NCI-H774 (cell line): ENCODE results near the gene MAN1B1.
"Not testable (repeated sequence)": the region's sequence is repeated elsewhere in the genome, so short reads cannot be mapped to it uniquely, and the experiment has no call there.

Experiments used
- DNase-seq: peaks from one replicate; lab custom pipeline; 2025; lab: John Stamatoyannopoulos, UW

MAN1B1 gene

DNA sequence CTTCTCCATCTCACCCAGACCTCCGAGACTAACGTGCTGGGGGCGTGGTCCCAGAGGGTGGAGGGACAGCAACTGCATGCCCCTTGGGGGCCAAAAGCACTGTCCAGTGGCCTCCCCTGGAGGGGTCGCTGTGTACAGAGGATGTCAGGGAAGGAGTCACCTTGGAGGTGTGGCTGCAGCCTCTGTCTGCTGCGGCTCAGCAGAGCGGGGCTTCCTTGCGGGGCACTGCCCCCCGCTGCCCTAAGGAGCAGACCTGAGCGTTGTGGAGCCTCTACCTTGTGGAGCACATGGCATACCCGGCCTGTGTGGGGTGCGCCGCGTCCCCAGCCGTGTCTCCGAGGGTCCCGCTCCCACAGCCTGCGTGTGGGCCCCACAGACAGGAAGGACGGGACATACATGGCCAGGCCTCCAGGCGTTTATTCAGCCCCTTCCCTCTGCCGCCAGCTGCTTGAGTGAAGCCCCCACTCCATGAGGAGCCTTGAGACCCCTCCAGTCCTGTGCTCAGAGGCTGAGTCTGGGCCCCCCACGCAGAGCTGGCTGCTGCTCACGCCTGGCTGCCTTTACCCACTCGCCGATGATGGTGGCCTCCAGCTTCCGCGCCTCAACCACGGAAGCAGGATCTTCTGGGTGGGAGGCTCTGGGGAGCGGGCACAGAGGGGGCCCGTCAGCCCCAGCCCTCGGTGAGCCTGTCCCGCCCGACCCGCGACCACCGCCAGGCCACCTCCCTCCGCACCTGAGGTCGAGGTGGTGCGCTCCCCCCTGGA is 23.5 kb downstream of the MAN1B1 start:
- no peak for DNase-seq

GRCh38 chr9:137110911-137111787 is 24.4 kb downstream of the MAN1B1 start:
- DNase-seq = no peak

- DNase-seq = no peak
Observed at GRCh38 chr9:137111788-137112563, 25.2 kb downstream of the MAN1B1 start.

DNA sequence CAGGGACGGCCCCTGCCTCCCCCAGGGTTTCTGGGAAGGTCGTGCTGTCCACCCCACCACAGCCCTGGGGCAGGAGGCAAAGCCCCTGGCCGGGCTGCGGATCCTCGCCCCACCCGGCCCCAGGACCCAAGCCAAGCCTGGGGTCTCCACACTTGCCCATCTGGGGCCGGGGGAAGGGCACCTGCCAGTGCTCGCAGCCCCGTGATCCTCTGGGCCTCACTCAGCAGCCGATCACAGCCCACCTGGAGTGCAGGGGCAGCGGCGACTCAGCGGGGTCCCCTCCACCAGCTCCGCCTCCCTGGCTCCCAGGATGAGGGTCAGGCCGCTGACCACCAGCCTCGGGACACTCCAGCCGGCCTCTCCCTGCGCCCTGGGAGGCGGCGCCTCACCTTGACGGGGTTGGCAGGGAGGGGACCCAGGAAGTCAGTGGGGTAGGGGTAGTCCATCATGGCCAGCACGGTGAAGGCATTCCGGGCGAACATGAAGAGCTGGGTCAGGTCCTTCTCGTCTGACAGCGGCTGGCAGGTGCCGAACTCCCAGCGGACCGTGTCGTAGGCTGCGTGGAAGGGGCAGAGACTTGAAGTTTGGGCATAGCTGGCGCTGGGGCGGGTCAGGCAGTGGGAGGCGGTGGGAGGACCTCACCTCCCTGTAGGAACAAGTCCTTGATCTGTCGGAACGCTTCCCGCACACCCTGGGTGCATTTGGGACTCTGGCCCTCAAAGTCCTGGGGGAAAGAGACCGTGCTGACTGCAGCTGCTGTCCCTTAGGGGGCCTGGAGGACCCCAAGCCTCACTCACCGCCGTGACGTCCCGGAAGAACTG is 26.0 kb downstream of the MAN1B1 start:
- no peak for DNase-seq

- DNase-seq = no peak
Observed at GRCh38 chr9:137113385-137114159, 26.8 kb downstream of the MAN1B1 start.

- DNase-seq = no peak
Observed at GRCh38 chr9:137114220-137114612, 27.4 kb downstream of the MAN1B1 start.

DNA sequence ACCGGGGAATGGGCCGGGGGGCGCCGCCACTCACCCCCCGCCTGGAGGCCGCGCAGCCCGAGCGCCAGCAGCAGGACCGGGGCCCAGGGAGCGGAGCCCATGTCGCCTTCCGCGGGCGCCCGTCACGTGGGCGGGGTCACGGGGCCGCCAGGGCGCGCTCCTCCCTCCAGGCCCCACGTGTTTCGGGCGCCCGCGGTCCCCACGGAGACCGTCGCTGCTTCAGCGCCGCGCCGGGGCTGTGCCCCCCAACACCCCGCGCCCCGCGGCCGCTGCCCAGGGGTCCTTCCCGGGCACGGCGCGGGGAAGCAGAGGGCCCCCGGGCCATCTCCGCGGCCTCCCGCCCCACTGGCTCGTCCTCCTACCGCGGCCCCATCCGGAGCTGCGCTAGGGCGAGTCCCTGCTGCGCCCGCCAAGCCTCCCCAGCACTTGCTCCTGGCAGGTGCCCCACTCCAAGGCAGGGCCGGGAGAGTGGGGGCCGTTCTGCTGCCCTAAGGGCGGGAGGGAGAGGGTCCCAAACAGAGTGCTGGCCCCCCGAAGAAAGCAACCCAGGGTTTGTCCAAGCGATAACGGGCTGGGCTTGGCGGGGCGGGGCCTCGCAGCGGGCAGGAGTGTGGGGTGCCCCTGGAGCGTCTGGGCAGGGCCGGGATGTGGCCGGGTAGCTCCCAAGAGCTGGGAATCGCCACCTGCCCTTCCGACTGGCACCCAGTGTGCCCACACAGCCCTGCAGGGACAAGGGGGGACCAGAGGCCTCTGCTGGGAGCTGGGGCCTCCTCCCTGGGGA is 28.0 kb downstream of the MAN1B1 start, which contains the start of gene DPP7:
TSS of gene DPP7 (minus strand) at position 121 of the 781 bp plus-strand sequence. CDS start at position 101, 20 bp downstream.
- DNase-seq = peak; percentile 61

GRCh38 chr9:137115394-137116026 is 28.7 kb downstream of the MAN1B1 start:
- no peak for DNase-seq

GRCh38 chr9:137116027-137116507 is 29.3 kb downstream of the MAN1B1 start:
- no peak for DNase-seq

- no peak for DNase-seq
Observed at GRCh38 chr9:137116728-137117127, 29.9 kb downstream of the MAN1B1 start.

DNA sequence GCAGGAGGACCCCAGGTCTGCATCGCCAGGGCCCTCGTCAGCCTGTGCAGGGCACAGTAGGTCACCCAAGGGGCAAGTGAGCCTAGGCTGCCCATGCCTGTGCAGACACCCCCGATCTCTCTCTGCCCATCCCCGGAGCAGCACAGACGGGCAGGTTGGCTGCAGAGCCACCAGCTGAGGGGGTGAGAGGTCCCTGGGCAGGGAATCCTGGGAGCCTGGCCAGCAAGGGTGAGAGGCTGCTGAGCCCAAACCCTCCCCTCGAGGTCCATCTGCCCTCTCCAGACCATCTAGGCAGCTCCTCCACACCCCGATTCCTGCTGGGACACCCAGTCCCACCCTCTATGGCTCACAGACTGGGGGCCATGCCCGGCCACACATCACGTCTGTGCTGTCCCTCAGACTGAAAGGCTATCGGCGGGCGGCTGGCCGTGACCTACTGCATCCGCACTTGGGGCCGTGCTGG is 30.5 kb downstream of the MAN1B1 start:
- no peak for DNase-seq

DNA sequence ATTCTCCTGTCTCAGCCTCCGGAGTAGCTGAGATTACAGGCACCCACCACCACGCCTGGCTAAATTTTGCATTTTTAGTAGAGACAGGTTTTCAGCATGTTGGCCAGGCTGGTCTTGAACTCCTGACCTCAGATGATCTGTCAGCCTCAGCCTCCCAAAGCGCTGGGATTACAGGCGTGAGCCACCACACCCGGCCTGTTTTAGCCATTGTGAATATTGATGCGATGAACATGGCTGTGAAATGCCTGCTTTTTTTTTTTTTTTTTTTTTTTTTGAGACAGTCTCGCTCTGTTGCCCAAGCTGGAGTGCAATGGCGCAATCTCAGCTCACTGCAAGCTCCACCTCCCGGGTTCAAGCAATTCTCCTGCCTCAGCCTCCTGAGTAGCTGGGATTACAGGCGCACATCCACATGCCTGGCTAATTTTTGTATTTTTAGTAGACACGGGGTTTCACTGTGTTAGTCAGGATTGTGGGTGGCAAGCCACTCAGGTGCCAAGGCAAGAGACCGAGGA is 31.4 kb downstream of the MAN1B1 start:
- not testable (repeated sequence) for DNase-seq

- DNase-seq = not testable (repeated sequence)
Observed at GRCh38 chr9:137121927-137122795, 35.4 kb downstream of the MAN1B1 start.

DNA sequence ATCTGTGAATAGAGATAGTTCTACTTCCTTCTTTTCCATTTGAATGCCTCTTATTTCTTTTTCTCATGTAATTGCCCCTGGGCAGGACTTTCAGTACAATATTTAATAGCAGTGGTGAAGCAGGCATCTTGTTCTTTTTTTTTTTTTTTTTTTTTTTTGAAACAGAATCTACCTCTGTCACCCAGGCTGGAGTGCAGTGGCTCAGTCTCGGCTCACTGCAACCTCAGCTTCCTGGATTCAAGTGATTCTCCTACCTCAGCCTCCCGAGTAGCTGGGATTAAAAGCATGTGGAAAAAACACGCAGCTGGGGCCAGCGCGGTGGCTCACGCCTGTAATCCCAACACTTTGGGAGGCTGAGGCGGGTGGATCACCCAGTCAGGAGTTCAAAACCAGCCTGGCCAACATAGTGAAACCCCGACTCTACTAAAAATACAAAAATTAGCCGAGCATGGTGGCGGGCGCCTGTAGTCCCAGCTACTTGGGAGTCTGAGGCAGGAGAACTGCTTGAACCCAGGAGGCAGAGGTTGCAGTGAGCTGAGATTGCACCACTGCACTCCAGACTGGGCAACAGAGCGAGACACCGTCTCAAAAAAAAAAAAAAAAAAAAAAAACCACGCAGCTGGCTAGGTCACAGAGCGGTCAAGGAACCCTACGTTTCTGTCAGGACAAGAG is 36.1 kb downstream of the MAN1B1 start:
- not testable (repeated sequence) for DNase-seq

DNA sequence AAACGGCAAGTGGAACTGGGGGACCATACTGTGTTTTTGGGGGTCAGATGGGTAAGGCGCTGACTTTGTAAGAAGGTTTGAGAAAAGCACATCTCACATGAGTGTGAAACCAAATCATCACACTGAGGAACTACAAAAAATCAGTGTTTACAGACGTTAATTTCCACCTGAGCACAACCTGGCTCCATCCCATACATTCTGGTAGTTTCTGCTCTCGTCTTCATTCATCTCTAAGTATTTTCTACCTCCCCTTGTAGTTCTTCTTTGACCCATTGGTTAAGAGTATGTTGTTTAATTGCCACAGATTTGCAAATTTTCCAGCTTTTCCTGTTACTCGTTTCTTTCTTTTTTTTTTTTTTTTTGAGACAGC is 36.7 kb downstream of the MAN1B1 start:
- no peak for DNase-seq

DNA sequence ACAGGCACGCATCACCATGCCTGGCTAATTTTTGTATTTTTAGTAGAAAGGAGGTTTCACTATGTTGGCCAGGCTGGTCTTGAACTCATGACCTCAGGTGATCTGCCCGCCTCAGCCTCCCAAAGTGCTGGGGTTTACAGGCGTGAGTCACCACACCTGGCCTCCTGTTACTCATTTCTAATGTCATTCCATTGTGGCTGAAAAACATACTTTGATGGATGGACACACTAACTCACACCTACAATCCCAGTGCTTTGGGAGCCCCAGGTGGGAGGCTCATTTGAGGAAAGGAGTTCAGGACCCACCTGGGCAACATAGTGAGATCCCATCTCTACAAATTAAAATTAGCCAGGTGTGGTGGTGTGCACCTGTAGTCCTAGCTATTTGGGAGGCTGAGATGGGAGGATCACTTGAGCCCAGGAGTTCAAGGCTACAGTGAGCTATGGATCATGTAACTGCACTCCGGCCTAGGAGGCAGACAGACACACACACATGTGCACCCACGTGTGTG is 37.2 kb downstream of the MAN1B1 start:
- not testable (repeated sequence) for DNase-seq

DNA sequence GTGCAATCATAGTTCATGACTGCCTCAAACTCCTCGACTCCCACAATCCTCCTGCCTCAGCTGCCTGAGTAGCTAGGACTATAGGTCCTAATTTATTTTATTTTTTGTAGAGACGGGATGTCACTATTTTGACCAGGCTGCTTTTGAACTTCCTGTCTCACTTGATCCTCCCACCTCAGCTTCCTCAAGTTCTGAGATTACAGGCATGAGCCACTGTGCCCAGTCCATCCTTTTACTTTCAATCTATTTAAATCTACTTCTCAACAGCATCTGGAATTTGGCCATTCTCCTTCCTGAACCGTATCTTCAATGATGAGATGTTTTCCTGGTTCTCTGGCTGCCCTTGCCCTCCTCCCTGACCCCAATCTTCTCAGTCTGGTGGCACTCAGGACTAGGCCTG is 40.0 kb downstream of the MAN1B1 start:
- no peak for DNase-seq
